HG03159 (cell line): ENCODE results near the gene PCSK1N.
"Not testable (repeated sequence)": the region's sequence is repeated elsewhere in the genome, so short reads cannot be mapped to it uniquely, and the experiment has no call there.

Experiments
- ATAC-seq: cut with Tn5 transposase; IDR thresholded peaks from one replicate; pipeline ENCODE4 v1.9.1; 2021; ENCODE audit warnings: mild to moderate bottlenecking, moderate library complexity; ENCODE audit not compliant: unreplicated experiment

PCSK1N gene

DNA sequence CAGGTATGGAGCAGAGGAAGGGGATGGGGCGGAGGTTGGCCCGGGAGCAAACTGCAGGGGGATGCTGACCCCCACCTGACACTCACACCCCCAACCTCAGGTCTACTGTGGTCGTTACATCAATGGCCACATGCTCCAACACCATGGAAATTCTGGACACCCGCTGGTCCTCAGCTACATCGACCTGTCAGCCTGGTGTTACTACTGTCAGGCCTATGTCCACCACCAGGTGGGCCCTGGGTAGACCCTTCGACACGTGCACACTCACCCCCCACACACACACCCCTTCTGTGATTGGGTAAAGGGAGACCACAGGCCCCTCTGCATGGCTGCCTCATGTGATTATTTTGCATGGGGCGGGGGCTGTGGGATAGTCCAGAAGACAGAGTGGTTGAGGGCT, 11.3 kb downstream of the PCSK1N start:
- ATAC-seq = no peak

GRCh38 chrX:48823053-48823452, 12.4 kb downstream of the PCSK1N start:
- no peak for ATAC-seq

GRCh38 chrX:48819394-48819793, 16.0 kb downstream of the PCSK1N start:
- not testable (repeated sequence) for ATAC-seq

GRCh38 chrX:48818866-48819265, 16.5 kb downstream of the PCSK1N start:
- no peak for ATAC-seq

- ATAC-seq = no peak
Measured at GRCh38 chrX:48818098-48818497, 17.3 kb downstream of the PCSK1N start.

GRCh38 chrX:48816014-48816810, 19.2 kb downstream of the PCSK1N start:
- no peak for ATAC-seq

DNA sequence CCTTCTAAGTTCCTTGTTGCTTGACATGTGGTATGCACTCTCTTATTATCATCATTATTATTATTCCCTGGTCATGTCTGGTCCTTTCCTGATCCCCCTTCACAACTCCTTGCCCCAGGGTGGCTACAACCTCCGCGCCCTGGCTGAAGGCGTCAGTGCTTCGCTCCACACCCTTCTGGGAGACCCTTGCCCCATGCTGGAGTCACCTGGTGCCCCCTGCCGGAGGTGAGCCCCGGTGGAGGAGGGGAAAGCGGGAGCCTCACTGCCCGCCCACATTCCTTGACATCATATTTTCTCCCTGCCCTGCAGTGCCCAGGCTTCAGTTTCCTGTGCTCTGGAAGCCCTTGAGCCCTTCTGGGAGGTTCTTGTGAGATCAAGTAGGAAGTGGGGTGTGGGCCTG, 20.1 kb downstream of the PCSK1N start:
- ATAC-seq = no peak

- no peak for ATAC-seq
Measured at GRCh38 chrX:48814722-48815121, 20.7 kb downstream of the PCSK1N start.

DNA sequence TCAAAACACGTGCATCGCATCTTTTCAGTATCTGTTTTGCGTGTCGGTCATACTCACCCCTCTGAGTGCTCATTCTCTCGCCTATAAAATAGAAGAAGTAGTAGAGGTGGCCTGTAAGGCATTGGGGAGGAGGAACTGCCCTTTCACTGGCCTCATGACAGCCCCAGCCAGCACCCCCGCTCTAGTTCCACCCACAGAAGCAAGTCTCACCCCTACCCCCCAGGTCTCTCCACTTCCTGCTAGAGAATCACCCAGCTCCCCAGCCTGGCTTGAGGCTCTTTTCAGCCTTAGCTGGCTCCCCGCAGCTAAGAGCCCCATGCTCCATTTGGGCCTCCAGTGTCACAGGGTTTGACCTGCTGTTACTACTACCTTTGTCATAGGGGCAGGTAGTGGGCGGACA, 21.8 kb downstream of the PCSK1N start:
- no peak for ATAC-seq

DNA sequence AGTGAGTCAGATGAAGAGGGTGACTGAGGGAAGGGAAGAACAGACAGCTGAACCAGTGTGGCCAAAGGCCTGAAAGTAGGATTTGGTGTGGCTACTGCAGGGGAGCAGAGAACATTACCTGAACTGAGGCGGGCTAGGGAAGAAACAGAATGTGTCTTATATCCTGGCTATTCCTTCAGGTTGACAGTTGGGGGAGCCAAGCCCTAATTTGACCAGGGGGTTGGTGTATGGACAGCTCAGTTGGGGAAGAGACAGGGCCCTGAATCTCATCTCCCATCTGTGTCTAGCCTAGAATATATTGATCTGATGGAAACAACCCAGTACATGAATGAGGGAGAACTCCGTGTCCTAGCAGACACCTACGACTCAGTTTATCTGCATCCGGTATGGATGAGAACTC, 29.3 kb downstream of the PCSK1N start:
- ATAC-seq = no peak

- ATAC-seq = no peak
Measured at GRCh38 chrX:48802905-48803200, 32.6 kb downstream of the PCSK1N start.

DNA sequence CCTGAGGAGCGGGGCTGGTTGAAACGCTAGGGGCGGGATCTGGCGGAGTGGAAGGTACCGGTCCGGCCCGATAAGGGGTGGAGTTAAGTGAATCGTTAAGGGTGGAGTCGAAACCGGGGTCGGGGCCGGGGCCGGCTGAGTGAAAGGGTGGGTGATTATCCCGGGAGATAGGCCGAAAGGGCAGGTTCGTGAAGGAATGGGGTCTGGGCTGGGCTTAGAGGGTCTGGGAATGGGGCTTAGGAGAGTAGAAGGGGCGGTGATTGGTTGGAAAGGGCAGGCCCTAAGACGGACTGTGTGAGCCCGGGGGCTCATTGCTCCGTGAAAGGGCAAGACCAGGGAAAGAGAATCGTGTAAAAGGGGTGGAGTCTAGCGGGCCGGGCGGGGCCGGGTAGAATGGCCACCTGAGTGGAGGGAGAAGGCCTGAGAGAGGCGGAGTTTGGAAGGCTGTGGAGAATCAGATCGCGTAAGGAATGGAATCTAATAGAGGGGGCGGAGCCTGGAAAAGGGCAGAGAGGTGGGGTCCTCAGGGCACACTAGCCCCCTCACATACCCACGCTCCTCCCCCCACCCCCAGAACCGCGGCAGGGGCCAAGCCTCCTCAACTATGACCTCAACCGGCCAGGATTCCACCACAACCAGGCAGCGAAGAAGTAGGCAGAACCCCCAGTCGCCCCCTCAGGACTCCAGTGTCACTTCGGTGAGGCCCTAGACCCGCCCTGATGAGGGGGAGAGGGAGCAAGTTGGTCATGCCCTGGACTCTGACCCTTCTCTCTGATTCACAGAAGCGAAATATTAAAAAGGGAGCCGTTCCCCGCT, 33.1 kb downstream of the PCSK1N start:
- ATAC-seq = peak; percentile 45

DNA sequence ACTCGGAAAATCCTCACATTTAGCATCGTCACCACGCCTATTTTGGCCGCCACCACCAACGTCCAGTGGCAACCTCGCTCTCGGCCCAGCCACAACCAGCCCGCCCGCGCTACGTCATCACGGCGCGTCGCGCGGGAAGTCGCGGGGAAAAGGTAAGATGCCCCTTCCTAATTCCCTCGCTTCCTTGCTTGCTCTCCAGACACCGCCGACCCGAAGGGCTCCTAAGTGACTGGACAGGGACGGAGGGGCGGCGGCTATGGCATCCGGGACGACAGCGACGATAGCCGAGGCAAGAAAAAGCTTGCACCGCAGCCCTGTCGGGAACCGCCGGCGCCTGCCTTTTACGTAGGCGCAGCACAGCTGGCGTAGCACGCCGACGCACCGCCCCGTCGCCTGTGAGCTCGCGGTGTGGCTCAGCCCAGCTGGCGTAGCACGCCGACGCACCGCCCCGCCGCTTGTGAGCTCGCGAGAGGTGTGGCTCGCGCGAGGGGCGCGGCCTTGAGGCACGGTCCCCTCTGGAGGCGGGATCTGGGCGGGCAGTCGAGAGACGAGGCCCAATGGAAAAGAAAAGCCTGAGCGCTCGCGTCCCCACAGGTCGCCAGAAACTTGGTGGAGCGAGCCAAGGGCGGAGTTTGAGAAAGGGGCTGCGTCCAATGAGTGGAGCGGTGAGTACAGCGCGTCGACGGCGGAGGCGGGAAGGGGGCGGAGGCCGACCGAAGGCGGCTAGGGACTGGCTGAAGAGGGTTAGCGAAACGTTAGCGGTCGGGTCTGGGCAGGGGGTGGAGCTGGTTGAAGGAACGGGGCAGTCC, 33.9 kb downstream of the PCSK1N start, which contains the start of gene HDAC6:
Gene HDAC6 (plus strand): TSS at position 788 of the 809 bp plus-strand sequence. CDS start 626 bp downstream, outside the sequence.
- peak; percentile 87 for ATAC-seq

- no peak for ATAC-seq
Measured at GRCh38 chrX:48800574-48801279, 34.7 kb downstream of the PCSK1N start.

DNA sequence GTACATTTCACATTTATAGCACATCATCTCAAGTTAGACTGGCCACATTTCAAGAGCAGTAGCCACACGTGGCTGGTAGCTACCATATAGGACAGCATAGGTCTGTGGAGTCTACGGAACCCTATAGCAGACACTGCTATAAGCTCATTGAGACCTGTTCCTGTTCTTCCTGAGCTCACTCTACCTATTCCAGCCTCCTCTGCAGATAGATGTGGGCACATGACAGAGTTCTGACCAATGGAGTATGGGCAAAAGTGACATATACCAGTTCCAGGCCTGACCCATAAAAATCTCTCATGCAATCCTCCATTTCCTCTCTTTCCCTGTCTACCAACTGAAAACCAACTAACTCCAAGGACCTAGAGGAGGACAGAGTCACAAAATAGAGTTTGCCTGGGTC, 37.1 kb downstream of the PCSK1N start:
- ATAC-seq = no peak

DNA sequence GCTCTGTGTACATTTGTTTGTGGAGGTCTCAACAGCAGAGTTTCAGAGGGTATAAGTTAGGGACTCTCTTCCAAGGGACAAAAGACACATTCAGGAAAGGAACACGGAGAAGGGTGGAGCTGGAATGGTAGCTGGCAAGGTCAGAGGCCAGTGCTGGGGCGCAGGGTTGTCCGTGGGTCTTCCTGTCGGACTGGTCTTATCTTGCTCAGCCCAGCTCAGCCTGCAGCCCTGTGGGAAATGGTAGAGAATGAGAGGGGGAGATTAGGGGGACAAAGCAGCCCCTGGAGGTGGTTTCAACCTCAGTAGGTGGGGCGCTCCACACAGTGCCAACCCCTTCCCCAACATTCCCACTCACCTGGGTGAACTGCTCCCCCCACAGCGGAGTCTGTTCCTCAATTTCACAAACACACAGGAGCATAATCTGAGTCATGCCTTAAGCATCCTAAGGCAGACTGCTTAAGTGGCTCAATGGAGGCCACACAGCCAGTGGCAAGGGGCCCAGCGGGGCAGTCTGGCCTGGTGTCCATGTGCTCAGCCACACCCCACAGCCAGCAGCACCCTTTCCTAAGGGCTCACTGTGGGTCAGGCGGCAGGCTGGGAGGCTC, 40.4 kb downstream of the PCSK1N start:
- ATAC-seq = no peak

- ATAC-seq = no peak
Measured at GRCh38 chrX:48794340-48794910, 41.0 kb downstream of the PCSK1N start.

DNA sequence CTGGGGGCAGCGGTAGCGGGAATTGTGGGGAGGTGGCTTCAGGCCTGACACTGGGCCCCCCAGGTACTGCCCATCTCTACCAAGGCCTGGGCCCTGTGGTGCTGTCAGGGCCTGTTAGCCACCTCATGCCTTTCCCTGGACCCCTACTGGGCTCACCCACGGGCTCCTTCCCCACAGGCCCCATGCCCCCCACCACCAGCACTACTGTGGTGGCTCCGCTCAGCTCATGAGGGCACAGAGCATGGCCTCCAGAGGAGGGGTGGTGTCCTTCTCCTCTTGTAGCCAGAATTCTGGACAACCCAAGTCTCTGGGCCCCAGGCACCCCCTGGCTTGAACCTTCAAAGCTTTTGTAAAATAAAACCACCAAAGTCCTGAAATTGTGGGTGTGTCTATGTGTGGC, 41.5 kb downstream of the PCSK1N start:
- ATAC-seq = no peak

GRCh38 chrX:48792219-48792618, 43.2 kb downstream of the PCSK1N start:
- no peak for ATAC-seq
